ENCODE measurements around the gene KCNJ11.

DNA sequence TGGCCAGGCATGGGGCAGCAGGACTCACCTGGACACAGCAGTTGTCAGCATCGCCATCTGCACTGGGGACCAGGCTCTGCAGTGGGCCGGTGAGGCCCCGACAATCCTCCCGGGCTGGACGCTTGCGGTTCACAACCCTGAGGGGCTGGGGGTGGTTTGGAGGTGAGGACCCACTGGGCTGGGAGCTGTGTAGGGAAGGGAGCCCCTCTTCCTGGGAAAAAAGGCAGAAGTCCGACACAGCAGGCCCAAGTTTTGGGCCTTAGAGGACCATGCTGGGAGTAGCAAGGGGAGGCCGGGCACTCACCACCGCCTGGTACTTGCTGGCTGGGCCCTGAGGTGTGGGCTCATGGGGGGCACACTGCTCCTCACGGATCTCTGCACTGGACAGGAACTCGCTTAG lies 39.8 kb upstream of the KCNJ11 start:
- TF ChIP-seq, protein P1, sequence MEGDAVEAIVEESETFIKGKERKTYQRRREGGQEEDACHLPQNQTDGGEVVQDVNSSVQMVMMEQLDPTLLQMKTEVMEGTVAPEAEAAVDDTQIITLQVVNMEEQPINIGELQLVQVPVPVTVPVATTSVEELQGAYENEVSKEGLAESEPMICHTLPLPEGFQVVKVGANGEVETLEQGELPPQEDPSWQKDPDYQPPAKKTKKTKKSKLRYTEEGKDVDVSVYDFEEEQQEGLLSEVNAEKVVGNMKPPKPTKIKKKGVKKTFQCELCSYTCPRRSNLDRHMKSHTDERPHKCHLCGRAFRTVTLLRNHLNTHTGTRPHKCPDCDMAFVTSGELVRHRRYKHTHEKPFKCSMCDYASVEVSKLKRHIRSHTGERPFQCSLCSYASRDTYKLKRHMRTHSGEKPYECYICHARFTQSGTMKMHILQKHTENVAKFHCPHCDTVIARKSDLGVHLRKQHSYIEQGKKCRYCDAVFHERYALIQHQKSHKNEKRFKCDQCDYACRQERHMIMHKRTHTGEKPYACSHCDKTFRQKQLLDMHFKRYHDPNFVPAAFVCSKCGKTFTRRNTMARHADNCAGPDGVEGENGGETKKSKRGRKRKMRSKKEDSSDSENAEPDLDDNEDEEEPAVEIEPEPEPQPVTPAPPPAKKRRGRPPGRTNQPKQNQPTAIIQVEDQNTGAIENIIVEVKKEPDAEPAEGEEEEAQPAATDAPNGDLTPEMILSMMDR (IDR thresholded peaks at IDR 0.05): no peak
- TF ChIP-seq EZH2 (IDR thresholded peaks at IDR 0.05): no peak

Measured in neural progenitor cell (in vitro differentiated cells).